Neural crest cell (in vitro differentiated cells): ENCODE data around the gene DIS3L2. TPM values are rescaled to one million over a fixed set of nuclear protein-coding genes. Genes with fewer than 3 reads are reported as not detected.

Source experiments
- DNase-seq: peaks from one replicate; pipeline ENCODE4 v3.0.0; 2021; ENCODE audit warnings: low read depth, mixed read lengths, low spot score
- H3K27ac Mint-ChIP-seq: one replicate; pipeline ENCODE4 v1.8.0; 2021; ENCODE audit warnings: mild to moderate bottlenecking, mixed read lengths; ENCODE audit not compliant: unreplicated experiment
- H3K27me3 Mint-ChIP-seq: 2 replicates; pipeline ENCODE4 v1.8.0; 2021; ENCODE audit warnings: low read depth, mild to moderate bottlenecking, mixed read lengths
- H3K36me3 Mint-ChIP-seq: 2 replicates; pipeline ENCODE4 v1.8.0; 2021; ENCODE audit warnings: low read depth, mild to moderate bottlenecking, mixed read lengths
- H3K4me1 Mint-ChIP-seq: 2 replicates; pipeline ENCODE4 v1.8.0; 2021; ENCODE audit warnings: mixed read lengths
- H3K4me3 Mint-ChIP-seq: one replicate; pipeline ENCODE4 v1.8.0; 2021; ENCODE audit warnings: mild to moderate bottlenecking, mixed read lengths
- H3K9me3 Mint-ChIP-seq: 2 replicates; pipeline ENCODE4 v1.8.0; 2021; ENCODE audit warnings: mixed read lengths
- total RNA-seq: library from RNA; stranded (reverse); gene quantifications from 2 replicates; pipeline ENCODE4 v1.2.1, GENCODE V29; 2021
- TF ChIP-seq, protein P1 (sequence below): fragments of 200-600 bp; sonication (generic); conservative IDR thresholded peaks from 2 replicates; pipeline ENCODE4 v1.5.0; 2021; ENCODE audit warnings: antibody characterized with exemption, mild to moderate bottlenecking

The DIS3L2 gene
- total RNA-seq, 1 donor from 2014 or later: 51.9 TPM

DNA sequence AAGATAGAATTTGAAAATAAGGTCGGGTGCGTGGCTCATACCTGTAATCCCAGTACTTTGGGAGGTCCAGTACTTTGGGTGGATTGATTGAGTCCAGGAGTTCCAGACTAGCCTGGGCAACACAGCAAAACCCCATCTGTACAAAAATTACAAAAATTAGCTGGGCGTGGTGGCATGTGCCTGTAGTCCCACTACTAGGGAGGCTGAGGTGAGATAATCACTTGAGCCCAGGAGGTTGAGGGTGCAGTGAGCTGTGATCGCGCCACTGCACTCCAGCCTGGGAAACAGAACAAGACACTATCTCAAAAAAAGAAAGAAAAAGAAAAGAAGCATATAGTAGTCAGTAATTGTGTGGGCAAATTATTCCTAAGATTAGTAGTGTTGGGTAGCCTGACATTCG is 222.8 kb downstream of the DIS3L2 start:
- no peak overlapping the region for H3K27ac Mint-ChIP-seq
- H3K4me3 Mint-ChIP-seq: no peak overlapping the region
- peaks cover 35% of the 10 kb centered on the region for H3K36me3 Mint-ChIP-seq
- no peaks in the 10 kb centered on the region for H3K4me1 Mint-ChIP-seq
- peaks cover 3% of the 10 kb centered on the region for H3K9me3 Mint-ChIP-seq
- no peaks in the 10 kb centered on the region for H3K27me3 Mint-ChIP-seq
- TF ChIP-seq, protein P1, sequence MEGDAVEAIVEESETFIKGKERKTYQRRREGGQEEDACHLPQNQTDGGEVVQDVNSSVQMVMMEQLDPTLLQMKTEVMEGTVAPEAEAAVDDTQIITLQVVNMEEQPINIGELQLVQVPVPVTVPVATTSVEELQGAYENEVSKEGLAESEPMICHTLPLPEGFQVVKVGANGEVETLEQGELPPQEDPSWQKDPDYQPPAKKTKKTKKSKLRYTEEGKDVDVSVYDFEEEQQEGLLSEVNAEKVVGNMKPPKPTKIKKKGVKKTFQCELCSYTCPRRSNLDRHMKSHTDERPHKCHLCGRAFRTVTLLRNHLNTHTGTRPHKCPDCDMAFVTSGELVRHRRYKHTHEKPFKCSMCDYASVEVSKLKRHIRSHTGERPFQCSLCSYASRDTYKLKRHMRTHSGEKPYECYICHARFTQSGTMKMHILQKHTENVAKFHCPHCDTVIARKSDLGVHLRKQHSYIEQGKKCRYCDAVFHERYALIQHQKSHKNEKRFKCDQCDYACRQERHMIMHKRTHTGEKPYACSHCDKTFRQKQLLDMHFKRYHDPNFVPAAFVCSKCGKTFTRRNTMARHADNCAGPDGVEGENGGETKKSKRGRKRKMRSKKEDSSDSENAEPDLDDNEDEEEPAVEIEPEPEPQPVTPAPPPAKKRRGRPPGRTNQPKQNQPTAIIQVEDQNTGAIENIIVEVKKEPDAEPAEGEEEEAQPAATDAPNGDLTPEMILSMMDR: no peak
- DNase-seq: no peak

DNA sequence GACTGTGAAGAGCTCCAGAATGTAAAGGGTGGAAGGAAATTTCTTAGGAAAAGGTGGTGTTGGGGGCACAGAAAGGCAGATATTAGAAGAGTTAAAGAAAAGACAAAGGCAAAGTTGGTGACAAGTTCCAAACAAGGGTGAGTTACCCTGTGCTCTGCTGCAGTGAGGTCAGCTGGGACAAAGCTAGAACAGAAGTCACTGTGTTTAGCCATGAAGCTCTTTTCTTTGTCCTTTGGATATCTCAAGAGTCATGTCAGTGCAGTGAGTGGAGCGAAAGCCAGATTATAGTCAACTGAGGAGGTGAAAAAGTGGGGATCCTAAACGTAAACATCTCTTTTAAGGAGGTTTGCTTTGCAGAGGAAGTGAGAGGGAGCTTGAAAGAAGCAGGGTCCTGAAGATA is 229.3 kb downstream of the DIS3L2 start:
- no peak for DNase-seq
- peaks cover 10% of the 10 kb centered on the region for H3K4me1 Mint-ChIP-seq
- H3K36me3 Mint-ChIP-seq: peaks cover 24% of the 10 kb centered on the region
- H3K27me3 Mint-ChIP-seq: no peaks in the 10 kb centered on the region
- H3K9me3 Mint-ChIP-seq: peaks cover 11% of the 10 kb centered on the region
- H3K4me3 Mint-ChIP-seq: no peak overlapping the region
- peak overlapping the region; percentile 4 for H3K27ac Mint-ChIP-seq
- TF ChIP-seq, protein P1: no peak

DNA sequence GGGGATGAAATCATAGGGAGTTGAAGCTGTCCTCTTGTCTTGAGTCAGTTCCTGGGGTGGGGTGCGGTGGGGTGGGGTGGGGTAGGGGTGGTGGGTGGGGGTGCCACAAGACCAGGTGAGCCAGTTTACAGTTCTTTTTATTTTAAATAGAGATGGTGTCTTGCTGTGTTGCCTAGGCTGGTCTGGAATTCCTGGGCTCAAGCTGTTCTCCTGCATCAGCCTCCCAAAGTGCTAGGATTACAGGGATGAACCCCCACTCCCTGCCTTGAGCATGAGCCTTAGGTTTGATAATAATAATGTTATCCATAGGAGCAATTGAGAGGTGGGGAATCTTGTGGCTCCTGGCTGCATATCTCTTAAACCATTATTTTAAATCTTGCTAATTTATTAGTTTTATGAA is 234.0 kb downstream of the DIS3L2 start:
- DNase-seq: no peak
- Mint-ChIP-seq H3K4me3 (no peak overlapping the region), H3K36me3 (peaks cover 26% of the 10 kb centered on the region), H3K27ac (no peak overlapping the region), H3K9me3 (peaks cover 13% of the 10 kb centered on the region), H3K4me1 (peaks cover 17% of the 10 kb centered on the region), H3K27me3 (no peaks in the 10 kb centered on the region)
- TF ChIP-seq, protein P1: no peak

DNA sequence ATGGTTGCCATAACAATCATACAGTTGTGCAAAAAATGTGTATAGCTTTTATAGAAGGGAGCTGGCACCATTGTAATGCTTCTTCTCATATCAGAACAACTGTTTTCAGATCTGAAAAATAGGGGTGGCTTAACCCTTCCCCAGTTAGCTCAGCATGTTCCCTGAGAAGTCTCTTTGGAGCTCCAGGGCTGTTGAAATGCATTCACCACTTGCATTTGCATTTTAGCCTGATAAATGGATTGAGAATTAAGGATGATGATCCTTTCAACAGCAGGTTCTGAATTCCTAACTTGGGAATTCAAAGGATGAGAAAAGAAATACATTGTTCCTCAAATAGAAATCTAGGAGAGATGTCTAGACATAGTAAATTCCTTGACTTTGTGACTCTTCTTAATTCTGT is 235.3 kb downstream of the DIS3L2 start:
- peaks cover 9% of the 10 kb centered on the region for H3K4me1 Mint-ChIP-seq
- H3K27me3 Mint-ChIP-seq: no peaks in the 10 kb centered on the region
- no peak overlapping the region for H3K4me3 Mint-ChIP-seq
- no peak overlapping the region for H3K27ac Mint-ChIP-seq
- TF ChIP-seq, protein P1: no peak
- peaks cover 15% of the 10 kb centered on the region for H3K9me3 Mint-ChIP-seq
- peaks cover 29% of the 10 kb centered on the region for H3K36me3 Mint-ChIP-seq
- DNase-seq: no peak

DNA sequence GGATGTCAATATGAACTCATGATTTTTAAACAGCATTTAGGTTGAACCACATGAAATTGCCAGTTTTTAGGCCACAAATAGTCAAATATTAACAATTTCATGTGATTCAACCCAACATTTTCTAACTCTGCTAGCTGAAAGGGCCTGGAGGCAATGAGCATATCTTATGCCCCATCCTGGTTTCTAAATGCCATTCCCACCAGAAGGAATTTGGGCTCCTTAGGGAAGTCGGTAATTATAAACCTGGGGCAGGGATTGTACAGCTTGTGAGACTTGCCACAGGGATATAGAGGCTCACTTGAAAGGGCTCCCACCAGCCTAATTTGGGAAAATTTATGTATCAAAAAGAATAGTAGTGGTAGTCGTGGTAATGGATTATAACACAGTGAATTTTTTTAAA is 238.7 kb downstream of the DIS3L2 start:
- TF ChIP-seq, protein P1: no peak
- Mint-ChIP-seq H3K9me3 (peaks cover 7% of the 10 kb centered on the region), H3K4me3 (no peak overlapping the region), H3K4me1 (peaks cover 23% of the 10 kb centered on the region), H3K27ac (no peak overlapping the region), H3K36me3 (peaks cover 24% of the 10 kb centered on the region), H3K27me3 (no peaks in the 10 kb centered on the region)
- DNase-seq: no peak
